Neural progenitor cell (in vitro differentiated cells): ENCODE measurements around the gene BARHL2.

Experiments
- EZH2 ChIP-seq: fragments of 200-600 bp; sonication (generic); IDR thresholded peaks from 2 replicates; pipeline ENCODE4 v1.6.1; 2017; ENCODE audit warnings: antibody characterized with exemption, mild to moderate bottlenecking, moderate library complexity
- TF ChIP-seq, protein P1 (sequence below): fragments of 200-600 bp; sonication (generic); IDR thresholded peaks from 2 replicates; pipeline ENCODE4 v1.5.1; 2017; ENCODE audit warnings: antibody characterized with exemption, mild to moderate bottlenecking

DNA sequence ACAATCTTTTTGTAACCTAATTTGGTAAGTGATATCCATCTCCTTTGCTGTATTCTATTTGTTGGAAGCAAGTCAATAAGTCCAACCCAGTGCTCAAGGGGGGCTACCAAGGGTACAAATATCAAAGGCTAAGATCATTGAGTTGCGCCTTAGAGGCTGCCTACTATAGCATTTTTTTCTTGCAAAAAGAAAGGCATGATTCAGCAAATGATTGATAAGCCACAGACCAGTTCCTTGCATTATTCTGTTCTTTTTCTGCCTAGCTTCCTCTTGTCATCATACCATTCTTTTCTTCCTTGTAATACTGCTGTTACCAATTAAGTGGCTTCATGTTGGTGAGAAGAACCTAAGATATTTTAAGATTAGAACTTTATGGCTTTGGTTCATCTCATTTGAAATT is 29.8 kb upstream of the BARHL2 start:
- TF ChIP-seq, protein P1, sequence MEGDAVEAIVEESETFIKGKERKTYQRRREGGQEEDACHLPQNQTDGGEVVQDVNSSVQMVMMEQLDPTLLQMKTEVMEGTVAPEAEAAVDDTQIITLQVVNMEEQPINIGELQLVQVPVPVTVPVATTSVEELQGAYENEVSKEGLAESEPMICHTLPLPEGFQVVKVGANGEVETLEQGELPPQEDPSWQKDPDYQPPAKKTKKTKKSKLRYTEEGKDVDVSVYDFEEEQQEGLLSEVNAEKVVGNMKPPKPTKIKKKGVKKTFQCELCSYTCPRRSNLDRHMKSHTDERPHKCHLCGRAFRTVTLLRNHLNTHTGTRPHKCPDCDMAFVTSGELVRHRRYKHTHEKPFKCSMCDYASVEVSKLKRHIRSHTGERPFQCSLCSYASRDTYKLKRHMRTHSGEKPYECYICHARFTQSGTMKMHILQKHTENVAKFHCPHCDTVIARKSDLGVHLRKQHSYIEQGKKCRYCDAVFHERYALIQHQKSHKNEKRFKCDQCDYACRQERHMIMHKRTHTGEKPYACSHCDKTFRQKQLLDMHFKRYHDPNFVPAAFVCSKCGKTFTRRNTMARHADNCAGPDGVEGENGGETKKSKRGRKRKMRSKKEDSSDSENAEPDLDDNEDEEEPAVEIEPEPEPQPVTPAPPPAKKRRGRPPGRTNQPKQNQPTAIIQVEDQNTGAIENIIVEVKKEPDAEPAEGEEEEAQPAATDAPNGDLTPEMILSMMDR: no peak
- TF ChIP-seq EZH2: no peak
